Mesangial cell (primary cell): ENCODE measurements around the gene FDCSP. TPM values are rescaled to one million over a fixed set of nuclear protein-coding genes. Genes with fewer than 3 reads are reported as not detected.

Experiments used
- total RNA-seq: library from RNA; depleted of rRNA; stranded (reverse); fragments of >200 nt; gene quantifications from 2 replicates; pipeline ENCODE4 v1.2.3, GENCODE V29; 2015

The FDCSP gene
- total RNA-seq, result not detected in 2 replicates

DNA sequence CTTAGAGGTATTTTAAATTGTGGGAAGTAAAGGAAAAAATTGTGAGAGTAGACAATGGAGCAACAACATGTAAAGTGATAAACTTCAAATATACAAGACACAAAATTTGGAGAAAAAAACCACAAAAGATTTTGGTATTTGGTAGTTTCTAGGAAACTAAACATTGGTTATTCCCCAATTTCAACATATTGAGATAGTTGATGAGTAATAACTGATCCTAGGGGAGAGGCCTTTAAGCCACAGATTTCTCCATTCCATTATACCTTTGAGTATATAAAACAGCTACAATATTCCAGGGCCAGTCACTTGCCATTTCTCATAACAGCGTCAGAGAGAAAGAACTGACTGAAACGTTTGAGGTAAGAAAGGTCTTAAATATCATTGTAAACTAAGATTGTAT lies at the start of gene FDCSP:
Gene FDCSP (plus strand): TSS at position 301 of the 400 bp plus-strand sequence. CDS start 5,071 bp downstream, outside the sequence.

DNA sequence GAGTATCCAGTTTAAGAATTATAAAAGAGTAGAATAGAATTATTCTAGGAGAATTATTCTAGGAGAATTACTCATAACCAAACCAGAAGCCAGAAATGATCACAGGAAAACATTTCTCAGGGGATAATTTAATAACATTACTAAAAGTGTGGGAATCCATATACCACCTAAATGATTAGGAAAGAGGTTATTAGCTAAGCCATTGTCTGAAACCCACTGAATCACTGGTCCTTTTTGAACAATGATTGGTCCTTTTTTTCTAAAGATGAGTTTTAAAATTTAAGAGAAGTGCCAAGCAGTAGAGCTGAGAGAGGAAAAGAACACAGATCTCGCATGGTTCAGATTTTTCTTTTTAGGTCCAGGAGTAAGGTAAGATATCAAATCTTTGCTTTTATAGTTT lies 30.5 kb upstream of the FDCSP start, which contains the start of gene ODAM:
Gene ODAM (plus strand): TSS at position 301 of the 400 bp plus-strand sequence. CDS start 819 bp downstream, outside the sequence.

DNA sequence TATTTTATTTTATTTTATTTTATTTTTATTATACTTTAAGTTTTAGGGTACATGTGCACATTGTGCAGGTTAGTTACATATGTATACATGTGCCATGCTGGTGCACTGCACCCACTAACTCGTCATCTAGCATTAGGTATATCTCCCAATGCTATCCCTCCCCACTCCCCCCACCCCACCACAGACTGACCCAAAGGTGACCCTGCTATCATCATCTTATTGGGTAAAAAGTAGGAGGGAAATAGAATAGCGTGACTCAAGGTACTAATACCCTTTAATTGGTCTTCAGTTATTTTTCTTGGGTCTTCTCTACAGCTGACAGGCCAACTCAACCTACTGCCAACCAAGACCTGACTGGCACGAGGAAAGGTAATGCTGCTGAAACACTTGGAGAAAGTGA lies 16.4 kb downstream of the FDCSP start, which contains the start of gene CSN3:
Gene CSN3 (plus strand): TSS at position 301 of the 400 bp plus-strand sequence. CDS start 2,223 bp downstream, outside the sequence.

Other genes with a start within 250 kb of the FDCSP start
- gene STATH, start 230.2 kb upstream of the FDCSP start, total RNA-seq, result not detected in 2 replicates
- not detected in 2 replicates for gene HTN3, start 197.7 kb upstream of the FDCSP start, total RNA-seq
- not detected in 2 replicates for gene HTN1, start 175.7 kb upstream of the FDCSP start, total RNA-seq
- gene PRR27, start 71.9 kb upstream of the FDCSP start, total RNA-seq, result not detected in 2 replicates
- gene ODAM, start 30.4 kb upstream of the FDCSP start, total RNA-seq, result not detected in 2 replicates
- not detected in 2 replicates for gene CSN3, start 16.5 kb downstream of the FDCSP start, total RNA-seq
- gene CABS1, start 108.9 kb downstream of the FDCSP start, total RNA-seq, result not detected in 2 replicates
- not detected in 2 replicates for gene SMR3A, start 134.6 kb downstream of the FDCSP start, total RNA-seq
- not detected in 2 replicates for gene SMR3B, start 157.0 kb downstream of the FDCSP start, total RNA-seq
- gene OPRPN, start 171.8 kb downstream of the FDCSP start, total RNA-seq, result not detected in 2 replicates
- not detected in 2 replicates for gene MUC7, start 246.1 kb downstream of the FDCSP start, total RNA-seq